ENCODE data around the gene TTC39A.
A peak's percentile ranks its signal among the peaks of the same experiment; 100 is the strongest.

GRCh38 chr1:51296383-51297357, 33.7 kb downstream of the TTC39A start:
- peak; percentile 95 for TF ChIP-seq CTCF (IDR thresholded peaks at IDR 0.05; ENCODE audit: low read length)
- no peak for TF ChIP-seq EZH2phosphoT487 (IDR thresholded peaks at IDR 0.05; ENCODE audit: low read length)

Measured in MM.1S (cell line).